Measurements from ENCODE around the gene CHST10. TPM values are rescaled to one million over a fixed set of nuclear protein-coding genes. Genes with fewer than 3 reads are reported as not detected.

CHST10 gene
- total RNA-seq, 2 donors from 2014 or later, result 17.6 to 18.5 TPM

DNA sequence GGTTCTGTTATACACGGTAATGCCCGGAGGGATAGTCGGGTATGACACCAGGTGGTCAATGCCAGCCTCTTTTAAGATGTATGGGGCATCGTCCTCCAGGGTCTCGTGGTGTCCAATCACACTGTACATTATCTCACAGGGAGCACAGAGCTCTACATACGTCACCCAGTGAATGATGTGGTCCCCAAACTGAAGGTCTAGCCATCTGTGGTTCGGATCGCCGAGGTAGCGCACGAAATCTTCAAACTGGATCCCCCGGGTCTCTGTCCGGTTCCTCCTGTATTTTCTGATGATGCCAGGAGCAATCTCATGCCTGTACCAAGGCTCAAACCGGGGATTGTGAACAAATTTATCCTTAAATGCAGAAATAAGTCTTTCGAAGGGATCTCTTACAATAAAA is 24.1 kb downstream of the CHST10 start:
- H3K36me3 Mint-ChIP-seq (ENCODE audit: low read depth), result peaks cover 38% of the 10 kb centered on the region
- no peaks in the 10 kb centered on the region for H3K27me3 Mint-ChIP-seq (ENCODE audit: insufficient read depth)
- no peaks in the 10 kb centered on the region for H3K4me1 Mint-ChIP-seq
- Histone ChIP-seq H3K9ac (ENCODE audit: extremely low read depth, low read length, poor library complexity, severe bottlenecking) (no peak overlapping the region), H3K4me3 (ENCODE audit: low read length) (no peak overlapping the region), H3K36me3 (ENCODE audit: control insufficient read depth, insufficient read depth, low read length) (peaks cover 10% of the 10 kb centered on the region), H3K9me3 (ENCODE audit: control insufficient read depth, low read length) (no peaks in the 10 kb centered on the region), H3K27me3 (ENCODE audit: control insufficient read depth, insufficient read depth, low read length, poor library complexity, severe bottlenecking) (no peaks in the 10 kb centered on the region), H3K27ac (ENCODE audit: low read depth, low read length) (no peak overlapping the region), H3K4me1 (ENCODE audit: control insufficient read depth, insufficient read depth, low read length) (no peaks in the 10 kb centered on the region)
- H3K4me3 Mint-ChIP-seq, result no peak overlapping the region
- H3K27ac Mint-ChIP-seq, result no peak overlapping the region
- no peak for DNase-seq
- 93 to 96% methylated on average over 15 of the region's 15 CpGs for WGBS, 2 experiments (ENCODE audit: insufficient coverage in 1 of 2, insufficient read length in 1 of 2)
- no peaks in the 10 kb centered on the region for H3K9me3 Mint-ChIP-seq
- TF ChIP-seq CTCF (conservative IDR thresholded peaks at IDR 0.05), result no peak

DNA sequence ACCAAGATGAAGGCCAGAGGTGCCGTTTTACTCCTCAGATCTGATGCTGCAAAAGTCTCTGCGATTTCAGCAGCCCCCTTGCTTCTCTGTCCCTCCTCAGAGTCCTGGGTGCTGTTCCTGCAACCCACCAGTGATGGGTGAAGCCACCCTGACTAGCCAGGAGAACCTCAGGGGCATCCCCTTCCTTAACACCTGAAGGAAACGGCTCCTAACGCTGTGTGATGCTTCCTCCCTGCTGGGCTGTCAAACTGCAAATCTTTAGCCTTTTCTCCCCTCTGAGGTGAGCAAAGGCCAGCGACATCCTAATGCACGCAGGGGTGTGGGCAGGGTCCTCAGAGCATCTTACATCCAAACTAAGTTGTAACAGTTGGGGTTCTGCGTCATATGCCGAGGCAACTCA is 24.8 kb downstream of the CHST10 start:
- Mint-ChIP-seq H3K27ac (no peak overlapping the region), H3K36me3 (ENCODE audit: low read depth) (peaks cover 36% of the 10 kb centered on the region), H3K9me3 (no peaks in the 10 kb centered on the region), H3K27me3 (ENCODE audit: insufficient read depth) (no peaks in the 10 kb centered on the region), H3K4me1 (no peaks in the 10 kb centered on the region), H3K4me3 (no peak overlapping the region)
- whole genome bisulfite sequencing, 2 experiments (ENCODE audit: insufficient coverage in 1 of 2, insufficient read length in 1 of 2), result 92 to 93% methylated on average over 3 to 8 of the region's 8 CpGs
- no peak overlapping the region for H3K9ac ChIP-seq (ENCODE audit: extremely low read depth, low read length, poor library complexity, severe bottlenecking)
- H3K9me3 ChIP-seq (ENCODE audit: control insufficient read depth, low read length), result no peaks in the 10 kb centered on the region
- H3K4me1 ChIP-seq (ENCODE audit: control insufficient read depth, insufficient read depth, low read length), result no peaks in the 10 kb centered on the region
- no peak for DNase-seq
- TF ChIP-seq CTCF (conservative IDR thresholded peaks at IDR 0.05), result no peak
- no peak overlapping the region for H3K4me3 ChIP-seq (ENCODE audit: low read length)
- peaks cover 10% of the 10 kb centered on the region for H3K36me3 ChIP-seq (ENCODE audit: control insufficient read depth, insufficient read depth, low read length)
- H3K27ac ChIP-seq (ENCODE audit: low read depth, low read length), result no peak overlapping the region
- H3K27me3 ChIP-seq (ENCODE audit: control insufficient read depth, insufficient read depth, low read length, poor library complexity, severe bottlenecking), result no peaks in the 10 kb centered on the region

DNA sequence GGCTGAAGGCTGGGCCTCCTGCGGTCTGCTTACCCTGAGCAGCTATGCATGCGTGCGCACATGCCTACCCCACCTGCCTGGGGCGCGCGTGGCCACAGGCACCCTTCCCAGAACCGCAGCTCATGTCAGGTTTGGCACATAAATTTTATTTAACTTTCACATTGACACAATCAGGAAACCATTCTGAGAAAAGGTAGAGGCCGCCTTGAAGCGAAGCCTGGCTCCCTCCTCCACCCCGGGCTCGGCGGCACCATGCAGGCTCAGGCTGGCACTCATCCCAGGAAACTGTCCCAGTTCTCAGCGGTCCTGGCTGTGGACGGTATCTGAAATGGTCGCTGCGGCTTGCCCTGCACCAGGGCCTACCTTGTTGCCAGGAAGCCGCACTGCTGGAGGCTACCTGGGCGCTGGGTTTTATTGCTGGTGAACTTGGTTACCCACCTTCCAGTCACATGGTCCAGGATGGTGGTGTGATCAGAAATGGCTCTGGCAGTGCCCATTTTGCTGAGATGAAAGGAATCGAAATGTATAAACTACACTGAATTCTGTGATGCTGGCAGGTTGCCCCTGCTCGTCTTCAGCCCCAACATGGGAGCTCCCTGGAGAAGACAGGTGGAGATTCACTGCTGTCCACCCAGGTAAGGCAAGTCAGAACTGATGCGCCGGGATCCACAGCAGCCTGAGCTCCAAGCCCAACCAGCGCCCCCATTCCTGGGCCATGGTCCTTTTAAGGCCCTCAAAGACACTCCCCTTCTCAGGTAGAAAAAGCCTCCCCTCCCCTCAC is 25.5 kb downstream of the CHST10 start:
- Histone ChIP-seq H3K9me3 (ENCODE audit: control insufficient read depth, low read length) (no peaks in the 10 kb centered on the region), H3K27ac (ENCODE audit: low read depth, low read length) (no peak overlapping the region), H3K27me3 (ENCODE audit: control insufficient read depth, insufficient read depth, low read length, poor library complexity, severe bottlenecking) (no peaks in the 10 kb centered on the region), H3K4me3 (ENCODE audit: low read length) (no peak overlapping the region), H3K4me1 (ENCODE audit: control insufficient read depth, insufficient read depth, low read length) (no peaks in the 10 kb centered on the region), H3K36me3 (ENCODE audit: control insufficient read depth, insufficient read depth, low read length) (peaks cover 10% of the 10 kb centered on the region), H3K9ac (ENCODE audit: extremely low read depth, low read length, poor library complexity, severe bottlenecking) (no peak overlapping the region)
- 91 to 93% methylated on average over 11 to 23 of the region's 23 CpGs for WGBS, 2 experiments (ENCODE audit: insufficient coverage in 1 of 2, insufficient read length in 1 of 2)
- Mint-ChIP-seq H3K4me3 (no peak overlapping the region), H3K4me1 (no peaks in the 10 kb centered on the region), H3K27me3 (ENCODE audit: insufficient read depth) (no peaks in the 10 kb centered on the region), H3K36me3 (ENCODE audit: low read depth) (peaks cover 31% of the 10 kb centered on the region), H3K27ac (no peak overlapping the region), H3K9me3 (no peaks in the 10 kb centered on the region)
- no peak for DNase-seq
- no peak for TF ChIP-seq CTCF (conservative IDR thresholded peaks at IDR 0.05)

Data from endodermal cell (in vitro differentiated cells).